HCT116 (cell line): ENCODE results near the gene CHST11. TPM values are rescaled to one million over a fixed set of nuclear protein-coding genes. Genes with fewer than 3 reads are reported as not detected.

Experiments used
- ATAC-seq: fragments of 200-7000 bp; cut with Tn5 transposase; 2 replicates; pipeline ENCODE4 v1.9.1; 2020; ENCODE audit warnings: mild to moderate bottlenecking, moderate library complexity
- BruUV-seq: library from RNA; stranded (reverse); fragments of 400-500 nt; replicated peaks from 2 replicates; lab custom pipeline; 2021; lab: Mats Ljungman, UMichigan
- CTCF ChIA-PET: fragments of 300-600 bp; sonication (Branson Sonifier 250); formaldehyde crosslinking; loops from one replicate; lab custom pipeline; 2021; ENCODE audit warnings: antibody characterized with exemption; lab: Charles Lee
- POLR2A ChIA-PET: fragments of 300-600, 350-600 bp; sonication (Branson Sonifier 250); formaldehyde crosslinking; loops from one replicate; lab custom pipeline; 2021; ENCODE audit warnings: antibody characterized with exemption; lab: Charles Lee
- RAD21 ChIA-PET, 2 experiments: fragments of 300-600 bp; sonication (Branson Sonifier 250); formaldehyde crosslinking; loops; one replicate each; lab custom pipeline; 2023; ENCODE audit warnings: low total read pairs in 2 of 2; ENCODE audit not compliant: uncharacterized antibody in 2 of 2, unreplicated experiment in 2 of 2, low non-redundant PET in 1 of 2; lab: Charles Lee
- DNase-seq: peaks from one replicate; pipeline ENCODE4 v3.0.0-alpha.2; 2010; ENCODE audit warnings: low read depth, low spot score
- H2AFZ ChIP-seq: fragments of 200-600 bp; shearing (Covaris generic), sonication (generic); 2 replicates; pipeline ENCODE4 v1.6.1; 2017; ENCODE audit warnings: low read depth, mixed run types, mixed read lengths, antibody characterized with exemption, low read length; ENCODE audit not compliant: poor library complexity, severe bottlenecking
- H3K27ac ChIP-seq: 2 replicates; pipeline ENCODE4 v1.5.1; 2012; ENCODE audit warnings: low read depth, low read length
- H3K27me3 ChIP-seq: fragments of 200-600 bp; sonication (generic); 2 replicates; pipeline ENCODE4 v1.6.1; 2016; ENCODE audit warnings: mixed run types, low read length, mixed read lengths; ENCODE audit not compliant: insufficient read depth
- H3K36me3 ChIP-seq, 2 experiments: fragments of 200-500 bp in 1 of 2; fragments of 200-600 bp in 1 of 2; sonication (Bioruptor generic) in 1 of 2; sonication (generic) in 1 of 2; 2 replicates each; pipeline versions ENCODE4 v1.5.1 to v1.6.1; 2014 to 2016; ENCODE audit warnings: low read length in 2 of 2, inconsistent platforms in 1 of 2, mixed read lengths in 1 of 2, mixed run types in 1 of 2; ENCODE audit not compliant: insufficient read depth in 2 of 2, control insufficient read depth in 1 of 2
- H3K4me1 ChIP-seq, 2 experiments: fragments of 200-600 bp in 1 of 2; sonication (generic) in 1 of 2; 2 replicates each; pipeline versions ENCODE4 v1.5.1 to v1.6.1; 2012 to 2017; ENCODE audit warnings: low read length in 2 of 2, inconsistent platforms in 1 of 2, mild to moderate bottlenecking in 1 of 2, mixed read lengths in 1 of 2, mixed run types in 1 of 2, moderate library complexity in 1 of 2; ENCODE audit not compliant: insufficient read depth in 2 of 2, control insufficient read depth in 1 of 2
- H3K4me2 ChIP-seq: fragments of 200-600 bp; sonication (generic); 2 replicates; pipeline ENCODE4 v1.6.1; 2017; ENCODE audit warnings: mixed run types, low read length, mixed read lengths
- H3K4me3 ChIP-seq, 2 experiments: fragments of 200-600 bp in 1 of 2; sonication (generic) in 1 of 2; replicated peaks in 1 of 2; 2 replicates each; pipeline ENCODE4 v1.5.1; 2011 to 2016; ENCODE audit warnings: low read length in 2 of 2, control low read depth in 1 of 2, low read depth in 1 of 2, mild to moderate bottlenecking in 1 of 2, mixed read lengths in 1 of 2, mixed run types in 1 of 2
- H3K79me2 ChIP-seq: fragments of 200-600 bp; sonication (generic); 2 replicates; pipeline ENCODE4 v1.6.1; 2017; ENCODE audit warnings: mild to moderate bottlenecking, mixed run types, low read length, moderate library complexity, mixed read lengths; ENCODE audit not compliant: insufficient read depth
- H3K9ac ChIP-seq: fragments of 200-600 bp; sonication (generic); 2 replicates; pipeline ENCODE4 v1.6.1; 2016; ENCODE audit warnings: low read length, mixed read lengths
- H3K9me2 ChIP-seq: fragments of 200-600 bp; sonication (generic), shearing (Covaris generic); 2 replicates; pipeline ENCODE4 v1.6.1; 2017; ENCODE audit warnings: mixed run types, mild to moderate bottlenecking, moderate library complexity; ENCODE audit not compliant: insufficient read depth
- H3K9me3 ChIP-seq, 2 experiments: fragments of 200-500 bp in 1 of 2; fragments of 200-600 bp in 1 of 2; sonication (Bioruptor generic) in 1 of 2; sonication (generic) in 1 of 2; 2 replicates each; pipeline ENCODE4 v1.6.1; 2014 to 2017; ENCODE audit warnings: low read length in 2 of 2, mixed read lengths in 2 of 2, inconsistent platforms in 1 of 2, low read depth in 1 of 2, mild to moderate bottlenecking in 1 of 2, mixed run types in 1 of 2, moderate library complexity in 1 of 2; ENCODE audit not compliant: control insufficient read depth in 1 of 2, insufficient read depth in 1 of 2
- H4K20me1 ChIP-seq: fragments of 200-600 bp; sonication (generic), shearing (Covaris generic); 2 replicates; pipeline ENCODE4 v1.6.1; 2017; ENCODE audit warnings: mixed run types, mild to moderate bottlenecking, moderate library complexity; ENCODE audit not compliant: insufficient read depth
- ATF3 ChIP-seq: IDR thresholded peaks from 2 replicates; pipeline ENCODE4 v1.6.1; 2012
- CBX3 ChIP-seq: IDR thresholded peaks from 2 replicates; pipeline ENCODE4 v1.6.1; 2012; ENCODE audit warnings: low read depth
- CEBPB ChIP-seq: IDR thresholded peaks from 2 replicates; pipeline ENCODE4 v1.6.1; 2012; ENCODE audit warnings: low read depth
- EGR1 ChIP-seq: IDR thresholded peaks from 2 replicates; pipeline ENCODE4 v1.6.1; 2012; ENCODE audit warnings: low read depth
- ELF1 ChIP-seq: IDR thresholded peaks from 2 replicates; pipeline ENCODE4 v1.6.1; 2012; ENCODE audit warnings: low read depth, borderline replicate concordance
- EZH2 ChIP-seq: fragments of 200-600 bp; sonication (generic); IDR thresholded peaks from 2 replicates; pipeline ENCODE4 v1.6.1; 2017; ENCODE audit warnings: antibody characterized with exemption, mixed run types
- EZH2phosphoT487 ChIP-seq: fragments of 200-600 bp; IDR thresholded peaks from 2 replicates; pipeline ENCODE4 v1.6.1; 2018; ENCODE audit warnings: antibody characterized with exemption, borderline replicate concordance
- JUND ChIP-seq: IDR thresholded peaks from 2 replicates; pipeline ENCODE4 v1.6.1; 2012
- MAX ChIP-seq: IDR thresholded peaks from 2 replicates; pipeline ENCODE4 v1.6.1; 2012
- POLR2A ChIP-seq: IDR thresholded peaks from 2 replicates; pipeline ENCODE4 v1.7.0; 2011; ENCODE audit warnings: borderline replicate concordance; ENCODE audit not compliant: insufficient read depth, insufficient read length; ENCODE audit errors: extremely low read depth
- RAD21 ChIP-seq: IDR thresholded peaks from 2 replicates; pipeline ENCODE4 v1.6.1; 2012; ENCODE audit warnings: low read depth, mild to moderate bottlenecking
- REST ChIP-seq: IDR thresholded peaks from 2 replicates; pipeline ENCODE4 v1.6.1; 2012; ENCODE audit warnings: low read depth
- SIN3A ChIP-seq: IDR thresholded peaks from 2 replicates; pipeline ENCODE4 v1.6.1; 2012; ENCODE audit warnings: low read depth
- SP1 ChIP-seq: IDR thresholded peaks from 2 replicates; pipeline ENCODE4 v1.6.1; 2012; ENCODE audit warnings: low read depth
- SRF ChIP-seq: IDR thresholded peaks from 2 replicates; pipeline ENCODE4 v1.6.1; 2012; ENCODE audit warnings: low read depth
- TCF7L2 ChIP-seq: IDR thresholded peaks from 2 replicates; pipeline ENCODE4 v1.7.0; 2011; ENCODE audit warnings: borderline replicate concordance, inconsistent platforms; ENCODE audit not compliant: insufficient read depth, insufficient read length; ENCODE audit errors: extremely low read depth
- YY1 ChIP-seq: IDR thresholded peaks from 2 replicates; pipeline ENCODE4 v1.6.1; 2011; ENCODE audit warnings: low read length, low read depth, moderate library complexity, mild to moderate bottlenecking; ENCODE audit not compliant: insufficient replicate concordance; ENCODE audit errors: extremely low read depth
- ZBTB33 ChIP-seq: IDR thresholded peaks from 2 replicates; pipeline ENCODE4 v1.6.1; 2011; ENCODE audit warnings: mild to moderate bottlenecking, low read length, moderate library complexity; ENCODE audit not compliant: insufficient replicate concordance; ENCODE audit errors: extremely low read depth
- ZFX ChIP-seq: fragments of 450-650 bp; IDR thresholded peaks from 2 replicates; pipeline ENCODE4 v1.6.1; 2017
- intact Hi-C: fragments of 100-400 bp; cut with micrococcal nuclease; formaldehyde crosslinking; loops from 2 replicates; pipeline ENCODE4 v1.10.0; 2022
- total RNA-seq: library from RNA; stranded (reverse); gene quantifications from one replicate; pipeline ENCODE4 v1.2.1, GENCODE V29; 2021; ENCODE audit not compliant: unreplicated experiment

Gene CHST11
- total RNA-seq, 1 experiment from 2014 or later: 10.1 TPM

GRCh38 chr12:104712477-104712876 lies 255.7 kb downstream of the CHST11 start:
- TF ChIP-seq POLR2A (no peak), SRF (no peak), ZFX (no peak), CEBPB (no peak), REST (no peak), JUND (no peak), CBX3 (no peak), SP1 (no peak), YY1 (no peak), MAX (no peak), ELF1 (no peak), TCF7L2 (no peak), SIN3A (no peak), ZBTB33 (no peak), ATF3 (no peak), RAD21 (no peak), EZH2phosphoT487 (no peak), EZH2 (no peak), EGR1 (no peak)
- BruUV-seq: no TSS peak
- H3K4me1 ChIP-seq: no peaks in the 10 kb centered on the region
- no peak overlapping the region for H3K4me2 ChIP-seq
- H3K27ac ChIP-seq: no peak overlapping the region
- no peaks in the 10 kb centered on the region for H3K27me3 ChIP-seq
- no peaks in the 10 kb centered on the region for H3K36me3 ChIP-seq
- POLR2A ChIA-PET: no interaction called here
- no peaks in the 10 kb centered on the region for H4K20me1 ChIP-seq
- no peak for ATAC-seq
- no peak overlapping the region for H3K9ac ChIP-seq
- intact Hi-C loops: no loop called here
- no peak overlapping the region for H2AFZ ChIP-seq
- CTCF ChIA-PET: no interaction called here
- no peak for DNase-seq
- H3K4me3 ChIP-seq: no peak overlapping the region
- RAD21 ChIA-PET: no interaction called here
- no peaks in the 10 kb centered on the region for H3K79me2 ChIP-seq
- no peaks in the 10 kb centered on the region for H3K9me3 ChIP-seq
- no peaks in the 10 kb centered on the region for H3K9me2 ChIP-seq
